ENCODE measurements around the gene BABAM2. TPM values are rescaled to one million over a fixed set of nuclear protein-coding genes. Genes with fewer than 3 reads are reported as not detected.
A peak's percentile ranks its signal among the peaks of the same experiment; 100 is the strongest.

The BABAM2 gene
- polyA plus RNA-seq, 3 donors: 33.2 to 52.8 (median 49.3) TPM

- Histone ChIP-seq H3K4me2 (replicated peaks; ENCODE audit: extremely low read depth, low read length, poor library complexity, severe bottlenecking) (no peak overlapping the region), H3K9me3 (replicated peaks in 1 of 2; ENCODE audit: control insufficient read depth in 1 of 2, insufficient read depth in 1 of 2, low read length in 2 of 2) (no peaks in the 10 kb centered on the region), H3K27ac (ENCODE audit: low read depth in 1 of 2, low read length in 2 of 2) (no peak overlapping the region), H3K4me1 (ENCODE audit: control insufficient read depth in 1 of 2, insufficient read depth in 2 of 2, low read length in 2 of 2) (no peaks in the 10 kb centered on the region), H3K27me3 (ENCODE audit: control insufficient read depth in 2 of 2, insufficient read depth in 2 of 2, low read length in 2 of 2) (no peaks in the 10 kb centered on the region), H3K79me2 (ENCODE audit: insufficient read depth, low read length) (no peaks in the 10 kb centered on the region), H2AFZ (ENCODE audit: insufficient read depth, low read depth, low read length, poor library complexity, severe bottlenecking) (no peak overlapping the region), H3K36me3 (replicated peaks in 1 of 2; ENCODE audit: control insufficient read depth in 1 of 2, insufficient read depth in 2 of 2, low read length in 2 of 2) (no peaks in the 10 kb centered on the region), H4K20me1 (ENCODE audit: insufficient read depth, low read length) (no peaks in the 10 kb centered on the region), H3K4me3 (replicated peaks in 1 of 3; ENCODE audit: low read depth in 2 of 3, low read length in 3 of 3) (no peak overlapping the region), H3K9ac (ENCODE audit: insufficient read depth, low read length, poor library complexity, severe bottlenecking) (no peak overlapping the region)
- Mint-ChIP-seq H3K4me3 (no peak overlapping the region), H3K36me3 (peaks cover 24 to 26% of the 10 kb centered on the region in 2 donors), H3K27me3 (ENCODE audit: low read depth in 3 of 3) (peaks cover 0 to 2% (median 0%) of the 10 kb centered on the region in 3 donors), H3K27ac (no peak overlapping the region), H3K4me1 (no peaks in the 10 kb centered on the region), H3K9me3 (no peaks in the 10 kb centered on the region)
- intact Hi-C loops (cut with micrococcal nuclease): no loop called here
- TF ChIP-seq CTCF (IDR thresholded peaks at IDR 0.05): no peak
- DNase-seq: no peak
- no CpG with 5 or more reads among the region's 1 CpG for WGBS (ENCODE audit: insufficient coverage)
These were observed 391.2 kb downstream of the BABAM2 start for GRCh38 chr2:28281739-28282138.

GRCh38 chr2:28282248-28282647, 391.7 kb downstream of the BABAM2 start:
- Histone ChIP-seq H3K79me2 (ENCODE audit: insufficient read depth, low read length) (no peaks in the 10 kb centered on the region), H3K27me3 (ENCODE audit: control insufficient read depth in 2 of 2, insufficient read depth in 2 of 2, low read length in 2 of 2) (no peaks in the 10 kb centered on the region), H2AFZ (ENCODE audit: insufficient read depth, low read depth, low read length, poor library complexity, severe bottlenecking) (no peak overlapping the region), H3K27ac (ENCODE audit: low read depth in 1 of 2, low read length in 2 of 2) (no peak overlapping the region), H3K9me3 (replicated peaks in 1 of 2; ENCODE audit: control insufficient read depth in 1 of 2, insufficient read depth in 1 of 2, low read length in 2 of 2) (no peaks in the 10 kb centered on the region), H3K4me3 (replicated peaks in 1 of 3; ENCODE audit: low read depth in 2 of 3, low read length in 3 of 3) (no peak overlapping the region), H3K9ac (ENCODE audit: insufficient read depth, low read length, poor library complexity, severe bottlenecking) (no peak overlapping the region), H4K20me1 (ENCODE audit: insufficient read depth, low read length) (no peaks in the 10 kb centered on the region), H3K4me1 (ENCODE audit: control insufficient read depth in 1 of 2, insufficient read depth in 2 of 2, low read length in 2 of 2) (peaks cover 0 to 1% of the 10 kb centered on the region in 2 donors), H3K36me3 (replicated peaks in 1 of 2; ENCODE audit: control insufficient read depth in 1 of 2, insufficient read depth in 2 of 2, low read length in 2 of 2) (no peaks in the 10 kb centered on the region), H3K4me2 (replicated peaks; ENCODE audit: extremely low read depth, low read length, poor library complexity, severe bottlenecking) (no peak overlapping the region)
- H3K27me3 Mint-ChIP-seq (ENCODE audit: low read depth in 3 of 3): peaks cover 0 to 2% (median 0%) of the 10 kb centered on the region in 3 donors
- intact Hi-C loops (cut with micrococcal nuclease): no loop called here
- no peaks in the 10 kb centered on the region for H3K9me3 Mint-ChIP-seq
- H3K4me1 Mint-ChIP-seq: peaks cover 5% of the 10 kb centered on the region
- TF ChIP-seq CTCF (IDR thresholded peaks at IDR 0.05): no peak
- DNase-seq: no peak
- 82% methylated on average over 1 of the region's 3 CpGs for WGBS (ENCODE audit: insufficient coverage)
- no peak overlapping the region for H3K4me3 Mint-ChIP-seq
- H3K36me3 Mint-ChIP-seq: peaks cover 22 to 23% of the 10 kb centered on the region in 2 donors
- peak overlapping the region in 1 of 7 donors; percentile 26 for H3K27ac Mint-ChIP-seq
